H9 (cell line): Measurements from ENCODE around the gene RCOR2. TPM values are rescaled to one million over a fixed set of nuclear protein-coding genes. Genes with fewer than 3 reads are reported as not detected.

ENCODE experiments used
- DNase-seq: peaks from one replicate; pipeline ENCODE4 v3.0.0-alpha.2; 2017
- H2AFZ ChIP-seq: one replicate; pipeline ENCODE4 v1.6.1; 2013; ENCODE audit warnings: mild to moderate bottlenecking, low read length, control low read depth, moderate library complexity
- H2AK5ac ChIP-seq: 2 replicates; pipeline ENCODE4 v1.6.1; 2013; ENCODE audit warnings: low read length, control low read depth, mixed read lengths; ENCODE audit not compliant: insufficient read length
- H2BK120ac ChIP-seq: one replicate; pipeline ENCODE4 v1.6.1; 2013; ENCODE audit warnings: low read depth, mild to moderate bottlenecking, low read length, control low read depth, inconsistent platforms; ENCODE audit not compliant: poor library complexity, severe bottlenecking
- H2BK12ac ChIP-seq: 2 replicates; pipeline ENCODE4 v1.6.1; 2013; ENCODE audit warnings: low read length, control low read depth, mixed read lengths, low read depth; ENCODE audit not compliant: insufficient read length
- H2BK15ac ChIP-seq: 2 replicates; pipeline ENCODE4 v1.6.1; 2013; ENCODE audit warnings: low read depth, low read length, control low read depth
- H2BK20ac ChIP-seq: one replicate; pipeline ENCODE4 v1.6.1; 2013; ENCODE audit warnings: low read depth, mild to moderate bottlenecking, low read length, control low read depth, inconsistent platforms; ENCODE audit not compliant: poor library complexity, severe bottlenecking
- H2BK5ac ChIP-seq: 2 replicates; pipeline ENCODE4 v1.6.1; 2013; ENCODE audit warnings: low read length, control low read depth, mixed read lengths; ENCODE audit not compliant: insufficient read length
- H3K14ac ChIP-seq: 2 replicates; pipeline ENCODE4 v1.6.1; 2013; ENCODE audit warnings: low read length, control low read depth; ENCODE audit not compliant: insufficient read depth
- H3K18ac ChIP-seq: 2 replicates; pipeline ENCODE4 v1.6.1; 2013; ENCODE audit warnings: low read depth, mild to moderate bottlenecking, mixed read lengths, low read length, control low read depth; ENCODE audit not compliant: insufficient read length
- H3K23ac ChIP-seq: 2 replicates; pipeline ENCODE4 v1.6.1; 2013; ENCODE audit warnings: low read length, control low read depth, mixed read lengths, low read depth; ENCODE audit not compliant: insufficient read length
- H3K23me2 ChIP-seq: 2 replicates; pipeline ENCODE4 v1.6.1; 2013; ENCODE audit warnings: low read depth, mild to moderate bottlenecking, mixed read lengths, low read length, control low read depth; ENCODE audit not compliant: insufficient read length, poor library complexity, severe bottlenecking
- H3K27ac ChIP-seq: 2 replicates; pipeline ENCODE4 v1.5.1; 2013; ENCODE audit warnings: low read length, control low read depth, mixed read lengths, low read depth; ENCODE audit not compliant: insufficient read length
- H3K27me3 ChIP-seq: 2 replicates; pipeline ENCODE4 v1.6.1; 2013; ENCODE audit warnings: low read length, control low read depth, inconsistent platforms; ENCODE audit not compliant: insufficient read depth
- H3K4ac ChIP-seq: 2 replicates; pipeline ENCODE4 v1.6.1; 2013; ENCODE audit warnings: low read depth, mild to moderate bottlenecking, control low read depth, inconsistent platforms, low read length, moderate library complexity
- H3K4me1 ChIP-seq: 2 replicates; pipeline ENCODE4 v1.6.1; 2013; ENCODE audit warnings: low read length, control low read depth, inconsistent platforms; ENCODE audit not compliant: insufficient read depth
- H3K4me2 ChIP-seq: 2 replicates; pipeline ENCODE4 v1.6.1; 2013; ENCODE audit warnings: low read length, control low read depth, mixed read lengths; ENCODE audit not compliant: insufficient read length, insufficient read depth
- H3K56ac ChIP-seq: 2 replicates; pipeline ENCODE4 v1.6.1; 2013; ENCODE audit warnings: low read depth, mild to moderate bottlenecking, mixed read lengths, low read length, control low read depth; ENCODE audit not compliant: insufficient read length
- H3K79me1 ChIP-seq: 2 replicates; pipeline ENCODE4 v1.6.1; 2013; ENCODE audit warnings: low read depth, mild to moderate bottlenecking, moderate library complexity, low read length, control low read depth, inconsistent platforms; ENCODE audit not compliant: insufficient read depth, poor library complexity, severe bottlenecking
- H3K79me2 ChIP-seq: 2 replicates; pipeline ENCODE4 v1.6.1; 2013; ENCODE audit warnings: low read length, control low read depth, inconsistent platforms; ENCODE audit not compliant: insufficient read depth
- H3K9ac ChIP-seq: 2 replicates; pipeline ENCODE4 v1.6.1; 2013; ENCODE audit warnings: low read length, control low read depth, mixed read lengths; ENCODE audit not compliant: insufficient read length; ENCODE audit errors: extremely low read depth
- H3K9me3 ChIP-seq: one replicate; pipeline ENCODE4 v1.6.1; 2013; ENCODE audit warnings: low read depth, low read length, inconsistent platforms; ENCODE audit not compliant: control insufficient read depth
- H3T11ph ChIP-seq: one replicate; pipeline ENCODE4 v1.6.1; 2013; ENCODE audit warnings: mild to moderate bottlenecking, low read length, control low read depth, inconsistent platforms
- H4K20me1 ChIP-seq: one replicate; pipeline ENCODE4 v1.6.1; 2013; ENCODE audit not compliant: control insufficient read depth, insufficient read length, insufficient read depth
- H4K5ac ChIP-seq: 2 replicates; pipeline ENCODE4 v1.6.1; 2013; ENCODE audit warnings: low read depth, mild to moderate bottlenecking, mixed read lengths, low read length, control low read depth; ENCODE audit not compliant: insufficient read length
- H4K8ac ChIP-seq: replicated peaks from 2 replicates; pipeline ENCODE4 v1.6.1; 2013; ENCODE audit warnings: low read length, control low read depth, mixed read lengths, low read depth; ENCODE audit not compliant: insufficient read length
- H4K91ac ChIP-seq: 2 replicates; pipeline ENCODE4 v1.6.1; 2013; ENCODE audit warnings: low read depth, mild to moderate bottlenecking, moderate library complexity, mixed read lengths, low read length, control low read depth; ENCODE audit not compliant: insufficient read length
- H3K27ac Mint-ChIP-seq, 3 experiments: 2 replicates in 2 of 3; 3 replicates in 1 of 3; pipeline ENCODE4 v1.8.0; 2020 to 2021; ENCODE audit warnings: mixed read lengths in 3 of 3, mild to moderate bottlenecking in 1 of 3, moderate library complexity in 1 of 3
- H3K27me3 Mint-ChIP-seq: 2 replicates; pipeline ENCODE4 v1.8.0; 2021; ENCODE audit warnings: low read depth, mild to moderate bottlenecking, moderate library complexity, mixed read lengths
- H3K36me3 Mint-ChIP-seq, 3 experiments: 2 replicates in 2 of 3; 3 replicates in 1 of 3; pipeline ENCODE4 v1.8.0; 2020 to 2021; ENCODE audit warnings: low read depth in 3 of 3, mixed read lengths in 3 of 3; ENCODE audit not compliant: insufficient read depth in 1 of 3
- H3K4me1 Mint-ChIP-seq, 2 experiments: 2 replicates each; pipeline ENCODE4 v1.8.0; 2020; ENCODE audit warnings: mixed read lengths in 2 of 2
- H3K4me3 Mint-ChIP-seq, 2 experiments: 2 replicates in 1 of 2; 3 replicates in 1 of 2; pipeline ENCODE4 v1.8.0; 2020 to 2021; ENCODE audit warnings: mild to moderate bottlenecking in 2 of 2, mixed read lengths in 2 of 2, moderate library complexity in 1 of 2
- H3K9me3 Mint-ChIP-seq, 2 experiments: 2 replicates in 1 of 2; 3 replicates in 1 of 2; pipeline ENCODE4 v1.8.0; 2020; ENCODE audit warnings: mild to moderate bottlenecking in 2 of 2, mixed read lengths in 2 of 2, moderate library complexity in 1 of 2
- CTCF ChIP-seq: fragments of 200-600 bp; sonication (generic); conservative IDR thresholded peaks from 3 replicates; pipeline ENCODE4 v1.8.0; 2021; ENCODE audit warnings: antibody characterized with exemption, mild to moderate bottlenecking
- WGBS: extraction: QIAGEN DNeasy Blood & Tissue Kit; methylation state at CpG from one replicate; pipeline ENCODE4 v1.1.7; 2013; ENCODE audit warnings: missing lambda C conversion rate, low lambda C conversion rate, mixed read lengths; ENCODE audit not compliant: insufficient read length; ENCODE audit errors: extremely low coverage; 5-methylcytosine and 5-hydroxymethylcytosine counted together
- total RNA-seq: library from RNA; stranded (reverse); gene quantifications from 2 replicates; pipeline ENCODE4 v1.2.1, GENCODE V29; 2021

RCOR2 gene
- total RNA-seq, 1 experiment from 2014 or later, result 118 TPM

GRCh38 chr11:63958008-63958407 lies 41.0 kb upstream of the RCOR2 start:
- no peaks in the 10 kb centered on the region for H3K27me3 ChIP-seq
- Mint-ChIP-seq H3K4me3 (no peak overlapping the region), H3K27me3 (no peaks in the 10 kb centered on the region), H3K9me3 (no peaks in the 10 kb centered on the region), H3K27ac (peak overlapping the region in 2 of 3 experiments; percentile 26 to 28; a peak in 2 of 7 replicates), H3K36me3 (peaks cover 24 to 36% (median 36%) of the 10 kb centered on the region in 3 experiments), H3K4me1 (peaks cover 5 to 10% of the 10 kb centered on the region in 2 experiments)
- H2BK15ac ChIP-seq, result no peak overlapping the region
- no peak overlapping the region for H2BK5ac ChIP-seq
- H3K79me2 ChIP-seq, result no peaks in the 10 kb centered on the region
- H3T11ph ChIP-seq, result no peak overlapping the region
- no peak overlapping the region for H2AK5ac ChIP-seq
- H2BK12ac ChIP-seq, result no peak overlapping the region
- no peak overlapping the region for H4K8ac ChIP-seq
- H4K20me1 ChIP-seq, result no peaks in the 10 kb centered on the region
- no peak overlapping the region for H3K14ac ChIP-seq
- no peak overlapping the region for H3K9ac ChIP-seq
- H3K18ac ChIP-seq, result no peak overlapping the region
- no peak for DNase-seq
- H2BK20ac ChIP-seq, result no peak overlapping the region
- H2BK120ac ChIP-seq, result no peak overlapping the region
- H3K23ac ChIP-seq, result no peak overlapping the region
- no peak overlapping the region for H3K4ac ChIP-seq
- no peak overlapping the region for H3K27ac ChIP-seq
- H3K56ac ChIP-seq, result no peak overlapping the region
- H3K79me1 ChIP-seq, result no peaks in the 10 kb centered on the region
- H3K23me2 ChIP-seq, result no peaks in the 10 kb centered on the region
- no CpG with 5 or more reads among the region's 5 CpGs for WGBS
- H4K5ac ChIP-seq, result no peak overlapping the region
- H3K4me1 ChIP-seq, result no peaks in the 10 kb centered on the region
- no peak for TF ChIP-seq CTCF
- no peak overlapping the region for H3K4me2 ChIP-seq
- no peaks in the 10 kb centered on the region for H3K9me3 ChIP-seq
- no peak overlapping the region for H4K91ac ChIP-seq
- H2AFZ ChIP-seq, result no peak overlapping the region
